Colonic mucosa (tissue), 4 donors: Measurements from ENCODE around the gene ACSF3. TPM values are rescaled to one million over a fixed set of nuclear protein-coding genes. Genes with fewer than 3 reads are reported as not detected.

Source experiments
- DNase-seq: peaks from one replicate; pipeline ENCODE4 v3.0.0-alpha.2; 2020
- H3K27ac ChIP-seq: fragments of 200-600 bp; one replicate; pipeline ENCODE4 v1.8.0; 2021
- H3K27me3 ChIP-seq: fragments of 200-600 bp; one replicate; pipeline ENCODE4 v1.8.0; 2021
- H3K36me3 ChIP-seq: fragments of 200-600 bp; one replicate; pipeline ENCODE4 v1.8.0; 2021
- H3K4me1 ChIP-seq: fragments of 200-600 bp; one replicate; pipeline ENCODE4 v1.8.0; 2021; ENCODE audit warnings: mild to moderate bottlenecking
- H3K4me3 ChIP-seq: fragments of 200-600 bp; one replicate; pipeline ENCODE4 v1.8.0; 2021
- H3K9ac ChIP-seq, 2 donors: one replicate each; pipeline ENCODE4 v1.7.0; 2013; ENCODE audit warnings: control low read depth in 2 of 2, low read depth in 2 of 2, low read length in 2 of 2
- H3K9me3 ChIP-seq: fragments of 200-600 bp; one replicate; pipeline ENCODE4 v1.8.0; 2021
- CTCF ChIP-seq: fragments of 200-600 bp; IDR thresholded peaks from one replicate; pipeline ENCODE4 v1.8.0; 2022; ENCODE audit warnings: antibody characterized with exemption, mild to moderate bottlenecking
- intact Hi-C: fragments of 100-400 bp; cut with DNase I; formaldehyde crosslinking; loops from one replicate; pipeline ENCODE4 v1.14.1; 2022
- total RNA-seq, 2 donors: library from RNA; stranded (reverse); fragmentation: NEBNext Ultra II Directional in 1 of 2; extraction: Animal tissue kit (Norgen Biotek cat#: 25700) in 1 of 2; gene quantifications; one replicate each; pipeline ENCODE4 v1.2.1, GENCODE V29; 2021
- donor health status: healthy.
- donor health status: DM: no; HTN: no; CAD: no.
- donor health status: DM: no; HTN: no; CAD: no.

Gene ACSF3
- total RNA-seq, 2 donors from 2014 or later = 60.2 TPM

GRCh38 chr16:89062389-89063345 is 31.0 kb upstream of the ACSF3 start:
- no peak overlapping the region for H3K9ac ChIP-seq
- no peak for DNase-seq

DNA sequence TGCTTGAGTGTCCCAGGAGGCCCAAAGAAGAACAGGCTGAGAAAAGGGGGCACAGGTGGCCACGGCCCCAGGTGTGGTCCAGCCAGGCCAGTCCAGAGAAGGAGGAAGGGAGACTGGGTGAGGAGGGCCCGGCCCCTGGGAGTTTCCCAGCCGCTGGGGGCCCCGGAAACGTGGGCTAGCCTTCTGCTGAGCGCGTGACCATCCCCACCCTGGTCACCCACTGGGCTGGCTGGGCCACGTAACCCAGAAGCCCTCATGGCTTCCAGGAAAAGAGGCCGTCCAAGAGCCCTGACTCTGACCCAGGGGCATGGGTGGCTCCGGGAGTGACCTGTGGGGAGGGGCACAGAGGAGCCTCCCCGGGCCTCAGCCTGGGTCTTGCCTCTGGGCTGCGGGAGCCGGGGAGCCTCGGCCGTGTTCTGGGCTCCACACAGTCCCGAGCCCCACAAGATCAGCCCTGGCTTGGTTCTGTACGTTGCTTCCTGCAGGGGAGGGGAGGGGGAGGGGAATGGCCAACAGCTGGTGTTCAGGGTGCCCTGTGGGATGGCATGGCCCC is 29.8 kb upstream of the ACSF3 start:
- Histone ChIP-seq H3K9me3 (no peaks in the 10 kb centered on the region), H3K36me3 (no peaks in the 10 kb centered on the region), H3K4me1 (peaks cover 5% of the 10 kb centered on the region), H3K27ac (no peak overlapping the region), H3K9ac (no peak overlapping the region), H3K4me3 (no peak overlapping the region), H3K27me3 (no peaks in the 10 kb centered on the region)
- DNase-seq = no peak
- TF ChIP-seq CTCF = no peak
- intact Hi-C loops = no loop called here

More at GRCh38 chr16:89062389-89063345, 31.0 kb upstream of the ACSF3 start:
- Histone ChIP-seq H3K9me3 (no peaks in the 10 kb centered on the region), H3K36me3 (no peaks in the 10 kb centered on the region), H3K4me1 (peaks cover 3% of the 10 kb centered on the region), H3K27me3 (no peaks in the 10 kb centered on the region), H3K4me3 (no peak overlapping the region), H3K27ac (no peak overlapping the region)
- no peak for TF ChIP-seq CTCF
- intact Hi-C loops = no loop called here

DNA sequence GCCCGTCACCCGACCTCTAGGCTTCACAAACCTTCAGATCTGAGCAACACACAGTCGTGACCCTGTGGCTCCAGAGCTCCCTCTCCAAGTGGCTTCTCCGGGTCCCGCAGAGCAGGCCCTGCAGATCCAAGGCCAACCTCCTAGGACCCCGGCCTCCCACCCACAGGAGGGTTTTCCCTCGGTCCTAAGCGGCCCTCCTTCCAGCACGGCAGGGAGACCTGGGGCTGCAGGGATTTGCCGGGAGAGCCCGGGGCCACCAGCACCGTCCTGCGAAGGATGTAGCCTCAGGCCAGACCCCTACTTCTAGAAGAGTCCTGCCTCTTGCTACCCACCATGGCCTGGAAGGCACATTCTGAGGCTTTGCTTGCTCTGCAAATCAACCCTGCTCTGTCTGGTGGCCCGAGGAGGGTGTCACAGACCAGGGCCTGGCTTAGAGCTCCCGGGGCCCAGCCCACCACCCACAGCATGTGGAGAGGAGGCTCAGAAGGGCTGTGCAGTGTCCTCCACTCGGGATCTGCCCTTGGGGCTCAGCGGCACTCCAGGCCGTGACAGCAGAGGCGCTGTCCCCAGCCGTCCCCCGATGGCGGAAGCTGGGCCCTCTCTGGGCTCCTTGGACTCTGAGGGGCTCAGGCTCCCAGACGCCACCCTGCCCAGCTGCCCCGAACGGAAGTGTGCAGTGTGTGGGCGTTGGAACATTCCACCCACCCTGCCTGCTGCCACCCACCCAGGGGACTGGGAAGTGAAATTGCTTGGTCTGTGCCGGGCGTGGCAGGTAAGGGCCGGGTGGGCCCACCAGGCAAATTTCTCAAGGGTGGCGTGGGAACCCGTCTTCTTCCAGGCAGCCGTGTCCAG is 28.8 kb upstream of the ACSF3 start:
- H3K27me3 ChIP-seq = no peaks in the 10 kb centered on the region
- peaks cover 5% of the 10 kb centered on the region for H3K4me1 ChIP-seq
- no peak overlapping the region for H3K4me3 ChIP-seq
- no peak for DNase-seq
- H3K9me3 ChIP-seq = no peaks in the 10 kb centered on the region
- no peaks in the 10 kb centered on the region for H3K36me3 ChIP-seq
- no peak for TF ChIP-seq CTCF
- H3K9ac ChIP-seq = no peak overlapping the region
- no peak overlapping the region for H3K27ac ChIP-seq
- intact Hi-C loops = no loop called here

DNA sequence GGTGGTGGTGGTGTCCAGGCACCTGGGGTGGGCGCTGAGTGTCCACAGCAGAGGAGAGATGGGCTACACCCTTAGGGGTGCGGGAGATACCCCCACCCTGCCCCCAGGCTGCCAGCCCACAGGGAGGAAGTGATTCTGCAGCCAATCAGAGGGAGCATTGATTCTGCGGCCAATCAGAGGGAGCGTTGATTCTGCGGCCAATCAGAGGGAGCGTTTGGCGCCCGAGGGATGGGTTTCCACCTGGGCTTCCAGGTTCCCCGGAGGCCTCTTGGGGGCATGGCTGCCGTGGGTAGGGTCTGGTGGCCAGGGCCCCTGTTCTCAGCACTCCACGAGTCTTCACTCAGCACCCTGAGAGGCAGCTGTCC is 28.2 kb upstream of the ACSF3 start:
- intact Hi-C loops = no loop called here
- no peak overlapping the region for H3K27ac ChIP-seq
- peaks cover 5% of the 10 kb centered on the region for H3K4me1 ChIP-seq
- no peak for DNase-seq
- H3K27me3 ChIP-seq = no peaks in the 10 kb centered on the region
- H3K4me3 ChIP-seq = no peak overlapping the region
- no peaks in the 10 kb centered on the region for H3K36me3 ChIP-seq
- H3K9me3 ChIP-seq = no peaks in the 10 kb centered on the region
- no peak for TF ChIP-seq CTCF
- no peak overlapping the region for H3K9ac ChIP-seq

- H3K9me3 ChIP-seq = no peaks in the 10 kb centered on the region
- H3K9ac ChIP-seq = no peak overlapping the region
- H3K4me1 ChIP-seq = peaks cover 5% of the 10 kb centered on the region
- no peak overlapping the region for H3K4me3 ChIP-seq
- no peak overlapping the region for H3K27ac ChIP-seq
- H3K36me3 ChIP-seq = no peaks in the 10 kb centered on the region
- DNase-seq = no peak
- no peaks in the 10 kb centered on the region for H3K27me3 ChIP-seq
- intact Hi-C loops = no loop called here
- no peak for TF ChIP-seq CTCF
Measured at GRCh38 chr16:89066721-89067120, 26.9 kb upstream of the ACSF3 start.
